HUDEP-2 (cell line): ENCODE results near the gene SRCAP.

Source experiments
- DNase-seq, 76 experiments: peaks; one replicate each; lab custom pipeline; 2025; ENCODE audit not compliant: unreplicated experiment in 76 of 76; lab: John Stamatoyannopoulos, UW

SRCAP gene

DNA sequence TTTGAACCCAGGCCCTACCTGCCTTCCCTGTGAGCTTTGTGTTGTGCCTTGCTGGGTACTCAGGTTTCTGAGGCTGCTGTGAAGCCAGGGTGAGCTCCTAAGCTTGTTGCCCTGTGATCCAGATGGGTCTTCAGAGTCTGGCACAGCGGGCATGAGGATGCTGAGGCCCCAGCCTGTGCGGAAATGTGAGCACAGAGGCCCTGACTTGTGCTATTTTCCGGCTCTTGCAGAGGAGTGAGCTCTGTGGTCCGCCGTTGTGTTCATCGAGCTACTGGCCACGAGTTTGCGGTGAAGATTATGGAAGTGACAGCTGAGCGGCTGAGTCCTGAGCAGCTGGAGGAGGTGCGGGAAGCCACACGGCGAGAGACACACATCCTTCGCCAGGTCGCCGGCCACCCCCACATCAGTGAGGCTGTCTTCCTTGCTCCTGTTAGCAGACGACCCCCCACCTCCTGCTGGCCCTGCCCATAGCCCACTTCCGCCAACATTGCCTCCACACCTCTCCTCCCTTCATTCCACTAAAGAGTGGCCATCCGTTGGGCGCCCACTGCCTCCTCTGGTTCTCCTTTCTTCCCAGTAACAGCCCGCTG lies 52.0 kb downstream of the SRCAP start:
- DNase-seq, result no peak

DNA sequence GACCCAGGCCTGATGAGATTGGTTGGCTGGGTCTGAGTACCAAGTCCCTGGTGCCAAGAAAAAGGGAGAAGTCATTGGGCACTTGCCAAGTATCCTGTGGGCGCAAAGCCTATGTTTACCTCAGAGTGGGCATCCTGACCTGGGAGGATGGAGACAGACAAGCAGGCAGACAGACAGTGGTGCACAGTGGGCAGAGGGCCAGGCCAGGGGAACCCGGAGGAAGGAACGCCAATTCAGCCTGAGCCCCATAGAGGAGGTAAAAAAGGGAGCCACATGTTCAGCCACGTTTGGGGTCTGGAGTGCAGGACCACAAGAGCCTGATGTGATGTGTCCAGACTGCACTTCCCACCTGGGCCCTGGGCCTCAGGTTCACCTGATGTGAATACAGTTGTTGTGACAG lies 54.6 kb downstream of the SRCAP start:
- no peak for DNase-seq

DNA sequence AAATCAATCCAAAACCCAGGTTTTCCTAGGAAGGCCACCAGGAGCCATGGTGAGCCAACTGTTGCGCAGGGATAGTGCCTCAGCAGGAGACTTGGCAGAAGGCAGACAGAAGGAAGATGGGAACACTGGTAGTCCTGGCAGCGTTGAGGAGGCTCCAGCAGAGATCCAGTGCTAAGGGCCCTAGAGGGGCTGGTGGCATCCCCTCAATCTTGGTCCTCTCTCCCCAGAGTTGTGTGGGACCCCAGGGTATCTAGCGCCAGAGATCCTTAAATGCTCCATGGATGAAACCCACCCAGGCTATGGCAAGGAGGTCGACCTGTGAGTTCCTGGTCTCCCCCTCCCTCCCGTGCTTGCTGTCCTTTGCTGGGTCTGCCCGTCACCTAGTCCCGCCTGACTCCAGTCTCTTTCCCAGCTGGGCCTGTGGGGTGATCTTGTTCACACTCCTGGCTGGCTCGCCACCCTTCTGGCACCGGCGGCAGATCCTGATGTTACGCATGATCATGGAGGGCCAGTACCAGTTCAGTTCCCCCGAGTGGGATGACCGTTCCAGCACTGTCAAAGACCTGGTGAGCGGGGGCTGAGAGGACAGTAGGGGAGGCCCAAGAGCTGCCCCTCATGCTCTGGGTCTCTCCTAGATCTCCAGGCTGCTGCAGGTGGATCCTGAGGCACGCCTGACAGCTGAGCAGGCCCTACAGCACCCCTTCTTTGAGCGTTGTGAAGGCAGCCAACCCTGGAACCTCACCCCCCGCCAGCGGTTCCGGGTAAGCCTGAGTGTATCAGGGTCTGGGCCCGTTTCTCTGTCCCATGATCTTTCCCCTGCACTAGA lies 57.2 kb downstream of the SRCAP start:
- no peak for DNase-seq

- no peak for DNase-seq
These were observed 57.8 kb downstream of the SRCAP start for GRCh38 chr16:30756781-30757100.

DNA sequence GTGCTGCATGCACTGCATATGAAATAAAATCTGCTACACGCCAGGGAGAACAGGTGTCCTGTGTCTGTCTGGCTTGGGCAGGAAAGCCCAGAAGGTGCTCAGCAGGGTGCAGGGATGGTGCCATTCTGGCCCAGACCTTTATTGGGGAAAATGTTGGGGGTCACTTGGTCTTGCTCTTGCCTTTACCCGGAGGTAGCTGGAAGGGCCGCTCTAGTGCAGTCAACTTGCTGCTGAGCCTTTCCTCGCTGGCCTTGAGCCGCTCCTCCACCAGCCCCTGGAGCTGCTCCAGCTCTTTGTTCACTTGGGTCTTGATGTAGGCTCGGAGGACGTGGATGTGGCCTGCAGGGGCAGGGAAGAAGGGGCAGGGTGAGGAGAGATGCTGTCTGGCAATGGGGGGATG lies 58.3 kb downstream of the SRCAP start:
- no peak for DNase-seq

DNA sequence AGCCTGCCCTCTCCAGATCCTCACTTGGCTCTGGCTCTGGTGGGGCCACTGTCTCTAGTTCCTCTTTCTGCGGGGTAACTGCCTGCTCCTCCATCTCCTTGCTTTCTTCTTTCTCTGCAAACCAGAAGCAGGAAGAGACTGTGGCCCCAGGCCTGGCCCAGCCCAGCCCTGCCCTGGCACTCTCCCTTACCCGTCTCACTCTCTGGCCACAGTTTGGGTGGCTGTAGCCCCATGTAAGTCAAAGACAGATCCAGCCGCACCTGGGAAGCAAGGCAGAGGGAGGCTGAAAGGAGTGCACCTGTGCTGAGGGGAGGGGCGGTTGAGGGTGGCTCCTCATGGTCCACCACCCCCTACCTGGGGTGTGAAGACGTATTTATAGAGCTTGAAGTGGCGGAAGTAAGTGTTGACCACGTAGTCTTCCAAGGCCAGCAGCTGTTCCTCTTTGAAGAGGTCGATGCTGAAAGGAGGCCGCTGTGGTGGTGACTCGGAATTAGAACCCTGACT lies 60.1 kb downstream of the SRCAP start:
- DNase-seq, result peak in 5 of 76 experiments; percentile 6 to 26 (median 23)

DNA sequence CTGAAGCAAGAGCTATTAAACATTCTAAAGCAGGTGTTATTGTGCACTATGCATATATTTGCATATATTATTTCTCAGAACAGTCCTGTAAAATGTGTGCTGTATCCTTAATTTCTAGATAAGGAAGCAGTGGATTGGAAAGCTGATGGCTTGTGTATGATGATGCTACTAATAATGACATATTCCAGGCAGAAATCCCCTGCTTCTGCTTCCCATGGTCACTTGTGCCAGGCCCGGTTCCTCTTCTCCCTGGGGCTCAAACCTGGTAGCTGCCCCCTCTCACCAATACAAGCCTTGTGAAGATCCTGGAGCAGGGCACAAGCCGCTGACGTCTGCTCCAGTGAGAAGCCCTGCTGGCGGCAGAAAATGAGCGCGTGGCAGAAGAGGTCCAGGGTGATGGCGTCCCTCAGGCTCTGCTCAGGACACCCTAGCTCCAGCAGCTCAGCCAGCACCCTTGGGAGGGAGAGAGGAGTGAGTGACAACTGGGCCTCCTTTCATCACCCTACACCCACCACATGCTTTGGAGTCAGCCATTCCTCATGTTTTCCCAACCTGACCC lies 61.1 kb downstream of the SRCAP start:
- DNase-seq, result no peak

- peak in 1 of 76 experiments; percentile 22 for DNase-seq
These were observed 61.8 kb downstream of the SRCAP start for GRCh38 chr16:30760577-30761426.

- peak in 43 of 76 experiments; percentile 6 to 59 (median 33) for DNase-seq
These were observed 62.5 kb downstream of the SRCAP start for GRCh38 chr16:30761427-30761927.

DNA sequence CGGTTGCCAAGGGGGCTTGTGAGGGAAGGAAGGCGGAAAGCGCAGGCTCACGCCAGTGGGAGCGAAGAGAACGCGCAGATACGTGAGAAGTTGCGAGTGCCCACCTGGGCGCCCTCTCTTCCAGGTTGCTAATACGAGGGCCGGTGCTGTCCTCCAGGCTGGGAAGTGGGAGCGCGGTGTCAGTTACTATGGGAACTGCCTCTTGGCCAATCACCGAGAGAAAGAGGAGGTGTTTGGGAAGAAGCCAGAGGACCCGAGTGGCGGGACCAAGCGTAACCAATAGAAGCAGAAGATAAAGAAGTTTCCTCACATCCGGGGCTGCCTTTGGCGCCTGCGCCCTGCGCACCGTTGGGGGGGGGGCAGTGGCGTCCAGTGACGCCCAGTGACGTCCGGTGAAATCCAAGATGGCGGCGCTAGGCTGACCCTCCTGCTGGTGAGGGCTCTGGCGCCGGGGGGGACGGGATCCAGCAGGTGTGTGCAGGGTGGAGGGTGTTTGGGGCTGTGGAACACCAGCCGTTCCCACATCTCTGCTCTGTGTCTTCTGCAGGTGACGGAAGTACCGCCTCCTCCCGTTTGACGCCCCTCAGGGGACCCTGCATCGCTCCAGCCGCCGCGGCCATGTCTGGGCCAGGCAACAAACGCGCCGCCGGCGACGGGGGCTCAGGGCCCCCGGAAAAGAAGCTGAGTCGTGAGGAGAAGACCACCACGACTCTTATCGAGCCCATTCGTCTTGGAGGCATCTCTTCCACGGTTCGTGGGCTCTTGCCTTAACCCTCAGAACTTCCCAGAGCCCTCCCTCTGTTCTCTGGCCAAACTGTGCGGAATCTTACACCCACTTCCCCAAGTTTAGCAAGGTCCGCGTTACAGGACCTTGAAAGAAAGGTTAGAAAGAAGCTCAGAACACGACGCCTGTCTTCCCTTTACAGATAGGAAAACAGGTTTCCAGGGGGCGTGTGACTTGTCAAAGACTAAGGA lies 63.2 kb downstream of the SRCAP start, which contains the start of the genes CFAP119 and RNF40:
TSS of gene CFAP119 (minus strand) at position 135 of the 975 bp plus-strand sequence. CDS start 314 bp downstream, outside the sequence.
TSS of gene RNF40 (plus strand) at position 395 of the 975 bp plus-strand sequence. CDS start at position 619, 224 bp downstream.
- DNase-seq, result peak in 75 of 76 experiments; percentile 68 to 98 (median 94)

- no peak for DNase-seq
These were observed 64.2 kb downstream of the SRCAP start for GRCh38 chr16:30762991-30763725.

GRCh38 chr16:30764086-30764485 lies 65.1 kb downstream of the SRCAP start:
- no peak for DNase-seq

- no peak for DNase-seq
These were observed 66.0 kb downstream of the SRCAP start for GRCh38 chr16:30764816-30765465.

- peak in 69 of 76 experiments; percentile 53 to 92 (median 86) for DNase-seq
These were observed 67.4 kb downstream of the SRCAP start for GRCh38 chr16:30766206-30766932.

GRCh38 chr16:30766933-30767284 lies 67.9 kb downstream of the SRCAP start:
- peak in 2 of 76 experiments; percentile 60 to 81 for DNase-seq

GRCh38 chr16:30767767-30768465 lies 68.9 kb downstream of the SRCAP start:
- DNase-seq, result no peak
